HepG2 (cell line): ENCODE results near the gene PEX13. TPM values are rescaled to one million over a fixed set of nuclear protein-coding genes. Genes with fewer than 3 reads are reported as not detected.

ENCODE experiments used
- CEBPB ChIP-seq: IDR thresholded peaks from 2 replicates; pipeline ENCODE4 v1.6.1; 2011; ENCODE audit warnings: low read depth, low read length, improper control_type of control experiment, borderline replicate concordance
- GLI4 ChIP-seq: sonication (generic); formaldehyde crosslinking; IDR thresholded peaks from 2 replicates; pipeline ENCODE4 v1.5.1; 2020; ENCODE audit warnings: missing genetic modification reagents, mild to moderate bottlenecking, moderate library complexity, borderline replicate concordance
- KDM5A ChIP-seq: fragments of 200-600 bp; sonication (generic); IDR thresholded peaks from 2 replicates; pipeline ENCODE4 v1.7.0; 2018; ENCODE audit warnings: antibody characterized with exemption, mild to moderate bottlenecking, low read length, borderline replicate concordance
- MED13 ChIP-seq: sonication (generic); formaldehyde crosslinking; IDR thresholded peaks from 2 replicates; pipeline ENCODE4 v1.5.0; 2020; ENCODE audit warnings: missing genetic modification reagents
- NR2C2 ChIP-seq: sonication (generic); formaldehyde crosslinking; IDR thresholded peaks from 2 replicates; pipeline ENCODE4 v1.4.0; 2020; ENCODE audit warnings: missing genetic modification reagents, mild to moderate bottlenecking, moderate library complexity, borderline replicate concordance
- RXRA ChIP-seq: sonication (generic); formaldehyde crosslinking; IDR thresholded peaks from 2 replicates; pipeline ENCODE4 v1.5.1; 2020; ENCODE audit warnings: missing genetic modification reagents
- TBX3 ChIP-seq: fragments of 450-650 bp; IDR thresholded peaks from 2 replicates; pipeline ENCODE4 v1.6.1; 2017; ENCODE audit warnings: antibody characterized with exemption, mild to moderate bottlenecking, inconsistent platforms, borderline replicate concordance
- TEAD3 ChIP-seq: optimal IDR thresholded peaks from 2 replicates; pipeline ENCODE3; 2016; ENCODE audit warnings: borderline replicate concordance
- ZBTB20 ChIP-seq: sonication (generic); formaldehyde crosslinking; IDR thresholded peaks from 2 replicates; pipeline ENCODE4 v1.8.1; 2023; ENCODE audit warnings: missing genetic modification reagents, low read depth, mild to moderate bottlenecking, borderline replicate concordance
- ZFP62 ChIP-seq: sonication (generic); formaldehyde crosslinking; IDR thresholded peaks from 2 replicates; pipeline ENCODE4 v1.4.0; 2020; ENCODE audit warnings: missing genetic modification reagents
- ZFP82 ChIP-seq: sonication (generic); formaldehyde crosslinking; IDR thresholded peaks from 2 replicates; pipeline ENCODE4 v1.5.1; 2020; ENCODE audit warnings: mild to moderate bottlenecking, missing genetic modification reagents, borderline replicate concordance
- ZHX1 ChIP-seq: sonication (generic); formaldehyde crosslinking; IDR thresholded peaks from 2 replicates; pipeline ENCODE4 v1.8.1; 2022; ENCODE audit warnings: low read depth, mild to moderate bottlenecking, missing genetic modification reagents
- ZNF260 ChIP-seq: sonication (generic); formaldehyde crosslinking; IDR thresholded peaks from 2 replicates; pipeline ENCODE4 v1.4.0; 2020; ENCODE audit warnings: missing genetic modification reagents, low read depth, mild to moderate bottlenecking, borderline replicate concordance
- ZNF383 ChIP-seq: sonication (generic); formaldehyde crosslinking; IDR thresholded peaks from 2 replicates; pipeline ENCODE4 v1.4.0; 2020; ENCODE audit warnings: missing genetic modification reagents, mild to moderate bottlenecking, borderline replicate concordance
- ZNF576 ChIP-seq: sonication (generic); formaldehyde crosslinking; IDR thresholded peaks from 2 replicates; pipeline ENCODE4 v1.4.0; 2020; ENCODE audit warnings: mild to moderate bottlenecking, missing genetic modification reagents
- ZNF761 ChIP-seq: sonication (generic); formaldehyde crosslinking; conservative IDR thresholded peaks from 2 replicates; pipeline ENCODE4 v1.4.0; 2020; ENCODE audit warnings: mild to moderate bottlenecking, missing genetic modification reagents
- ZNF768 ChIP-seq: sonication (generic); formaldehyde crosslinking; IDR thresholded peaks from 2 replicates; pipeline ENCODE4 v1.4.0; 2020; ENCODE audit warnings: missing genetic modification reagents
- ZNF781 ChIP-seq: sonication (generic); formaldehyde crosslinking; IDR thresholded peaks from 2 replicates; pipeline ENCODE4 v1.5.1; 2020; ENCODE audit warnings: borderline replicate concordance, mild to moderate bottlenecking, missing genetic modification reagents; ENCODE audit errors: not compliant biosample characterization
- polyA plus RNA-seq, 8 experiments: library from polyadenylated mRNA; depleted of rRNA in 3 of 8; stranded (reverse) in 7 of 8; unstranded in 1 of 8; fragments of >200 nt; fragmentation: Illumina TruSeq in 4 of 8; extraction: Trizol in 4 of 8; gene quantifications; 2 replicates each; pipeline versions ENCODE4 v1.2.1 to v1.2.3, GENCODE V29; 2011 to 2016; ENCODE audit warnings: low read depth in 4 of 8, missing spikeins in 1 of 8, mixed read lengths in 1 of 8; ENCODE audit not compliant: insufficient read depth in 1 of 8
- total RNA-seq, 5 experiments: library from RNA; depleted of rRNA; stranded (reverse); fragments of >200 nt; fragmentation: Illumina TruSeq; extraction: Trizol; gene quantifications; 2 replicates each; pipeline ENCODE4 v1.2.3, GENCODE V29; 2016; ENCODE audit warnings: low read depth in 1 of 5
- TF ChIP-seq, protein P1 (sequence below): sonication (generic); formaldehyde crosslinking; IDR thresholded peaks from 2 replicates; pipeline ENCODE4 v1.4.0; 2020; ENCODE audit warnings: missing genetic modification reagents
- TF ChIP-seq, protein P2 (sequence below): sonication (generic); formaldehyde crosslinking; IDR thresholded peaks from 2 replicates; pipeline ENCODE4 v1.8.0; 2022; ENCODE audit warnings: low read depth, missing genetic modification reagents

The PEX13 gene
- total and polyA plus RNA-seq, 2 of the 13 experiments (the other 11 are each of a cell fraction or from before 2014, with no cell fraction given), result 47.9 to 75.9 TPM

- TF ChIP-seq, protein P1, sequence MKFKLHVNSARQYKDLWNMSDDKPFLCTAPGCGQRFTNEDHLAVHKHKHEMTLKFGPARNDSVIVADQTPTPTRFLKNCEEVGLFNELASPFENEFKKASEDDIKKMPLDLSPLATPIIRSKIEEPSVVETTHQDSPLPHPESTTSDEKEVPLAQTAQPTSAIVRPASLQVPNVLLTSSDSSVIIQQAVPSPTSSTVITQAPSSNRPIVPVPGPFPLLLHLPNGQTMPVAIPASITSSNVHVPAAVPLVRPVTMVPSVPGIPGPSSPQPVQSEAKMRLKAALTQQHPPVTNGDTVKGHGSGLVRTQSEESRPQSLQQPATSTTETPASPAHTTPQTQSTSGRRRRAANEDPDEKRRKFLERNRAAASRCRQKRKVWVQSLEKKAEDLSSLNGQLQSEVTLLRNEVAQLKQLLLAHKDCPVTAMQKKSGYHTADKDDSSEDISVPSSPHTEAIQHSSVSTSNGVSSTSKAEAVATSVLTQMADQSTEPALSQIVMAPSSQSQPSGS (CRISPR knock-in tag), result no peak; the same call in 1 of the 2 replicates
- TF ChIP-seq ZNF781 (CRISPR knock-in tag), result no peak
- peak; percentile 26 for TF ChIP-seq ZHX1 (CRISPR knock-in tag)
- TF ChIP-seq RXRA (CRISPR knock-in tag), result peak; percentile 68
- TF ChIP-seq GLI4, result peak; percentile 91; the same call in 1 of the 2 replicates
- TF ChIP-seq, protein P2, sequence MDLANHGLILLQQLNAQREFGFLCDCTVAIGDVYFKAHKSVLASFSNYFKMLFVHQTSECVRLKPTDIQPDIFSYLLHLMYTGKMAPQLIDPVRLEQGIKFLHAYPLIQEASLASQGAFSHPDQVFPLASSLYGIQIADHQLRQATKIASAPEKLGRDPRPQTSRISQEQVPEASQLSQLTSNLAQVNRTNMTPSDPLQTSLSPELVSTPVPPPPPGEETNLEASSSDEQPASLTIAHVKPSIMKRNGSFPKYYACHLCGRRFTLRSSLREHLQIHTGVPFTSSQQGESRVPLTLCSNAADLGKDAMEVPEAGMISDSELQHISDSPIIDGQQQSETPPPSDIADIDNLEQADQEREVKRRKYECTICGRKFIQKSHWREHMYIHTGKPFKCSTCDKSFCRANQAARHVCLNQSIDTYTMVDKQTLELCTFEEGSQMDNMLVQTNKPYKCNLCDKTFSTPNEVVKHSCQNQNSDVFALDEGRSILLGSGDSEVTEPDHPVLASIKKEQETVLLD (CRISPR knock-in tag), result peak; percentile 91
- peak; percentile 31 for TF ChIP-seq TEAD3 (CRISPR knock-in tag)
- no peak for TF ChIP-seq ZNF260 (CRISPR knock-in tag)
- no peak for TF ChIP-seq ZNF383 (CRISPR knock-in tag)
- TF ChIP-seq CEBPB, result no peak
- TF ChIP-seq ZNF576 (CRISPR knock-in tag), result no peak
- no peak for TF ChIP-seq ZFP82 (CRISPR knock-in tag)
- TF ChIP-seq MED13 (CRISPR knock-in tag), result no peak
- TF ChIP-seq ZBTB20, result no peak; the same call in 1 of the 2 replicates
- peak; percentile 64 for TF ChIP-seq ZNF761 (CRISPR knock-in tag)
- peak; percentile 49; the same call in 1 of the 2 replicates for TF ChIP-seq KDM5A
- TF ChIP-seq ZFP62, result no peak
- TF ChIP-seq ZNF768 (CRISPR knock-in tag), result peak; percentile 48; the same call in 1 of the 2 replicates
- TF ChIP-seq NR2C2, result peak; percentile 54
- no peak for TF ChIP-seq TBX3
These were observed 48.5 kb downstream of the PEX13 start, which contains the start of gene SANBR (continued) for GRCh38 chr2:61065714-61066709.
